GM18951 (cell line): ENCODE data around the gene KIAA1671.

Experiments used
- POLR2A ChIP-seq: IDR thresholded peaks from 4 replicates; pipeline ENCODE4 v1.6.1; 2011; ENCODE audit warnings: mild to moderate bottlenecking; ENCODE audit not compliant: insufficient read length, insufficient read depth; ENCODE audit errors: extremely low read depth
- in situ Hi-C: fragments of 300-500 bp; cut with MboI; formaldehyde crosslinking; loops from one replicate; pipeline ENCODE4 v1.12.0; 2022; ENCODE audit warnings: low sequenced_read_pairs, mixed read lengths, inconsistent platforms; ENCODE audit not compliant: unreplicated experiment

Gene KIAA1671

DNA sequence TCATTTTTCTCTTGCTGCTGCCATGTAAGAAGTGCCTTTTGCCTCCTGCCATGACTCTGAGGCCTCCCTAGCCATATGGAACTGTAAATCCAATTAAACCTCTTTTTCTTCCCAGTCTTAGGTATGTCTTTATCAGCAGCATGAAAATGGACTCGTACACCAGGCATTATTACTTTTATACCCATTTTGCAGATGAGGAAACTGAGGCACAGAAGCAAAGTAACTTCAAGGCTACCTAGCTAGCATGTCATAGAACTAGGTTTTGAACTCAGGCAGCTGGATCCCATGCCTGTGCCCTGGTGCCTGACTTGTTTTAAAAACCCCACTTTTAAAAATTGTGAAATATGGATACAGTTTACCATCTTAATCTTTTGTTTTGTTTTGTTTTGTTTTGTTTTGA lies 25.8 kb downstream of the KIAA1671 start:
- in situ Hi-C loops: no loop called here
- TF ChIP-seq POLR2A: no peak

DNA sequence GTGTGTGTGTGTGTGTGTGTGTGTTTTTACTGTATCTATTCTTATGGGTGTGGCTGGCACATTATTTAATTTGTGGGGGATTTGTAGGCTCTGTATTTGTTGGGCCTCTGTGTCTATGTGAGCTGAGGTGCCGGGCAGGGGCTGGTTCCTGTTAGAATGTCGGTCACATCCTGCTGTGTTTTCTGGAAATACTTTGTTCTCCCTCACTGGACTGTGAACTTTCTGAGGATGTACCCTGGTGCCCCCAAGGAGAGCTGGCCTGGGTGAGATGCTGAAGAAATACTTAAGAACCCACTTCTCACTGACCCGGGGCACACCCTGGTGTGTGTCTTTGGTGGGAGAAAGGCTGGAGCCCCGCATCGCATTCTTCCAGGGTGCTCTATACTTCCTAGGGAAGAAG lies 28.6 kb downstream of the KIAA1671 start:
- TF ChIP-seq POLR2A: no peak
- in situ Hi-C loops: no loop called here

DNA sequence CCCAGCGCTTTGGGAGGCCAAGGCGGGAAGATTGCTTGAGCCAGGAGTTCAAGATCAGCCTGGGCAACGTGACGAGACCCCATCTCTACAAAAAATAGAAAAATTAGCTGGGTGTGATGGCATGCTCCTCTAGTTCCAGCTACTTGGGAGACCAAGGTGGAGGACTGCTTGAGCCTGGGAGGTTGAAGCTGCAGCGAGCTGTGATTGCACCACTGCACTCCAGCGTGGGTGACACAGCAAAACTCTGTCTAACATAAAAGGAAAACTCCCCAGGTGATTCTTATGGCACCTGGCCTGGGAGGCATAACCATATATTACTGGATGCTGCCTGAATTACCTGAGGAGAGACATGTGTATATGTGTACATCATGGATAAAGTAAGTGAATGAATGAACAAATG lies 29.1 kb downstream of the KIAA1671 start:
- no peak for TF ChIP-seq POLR2A
- in situ Hi-C loops: no loop called here

DNA sequence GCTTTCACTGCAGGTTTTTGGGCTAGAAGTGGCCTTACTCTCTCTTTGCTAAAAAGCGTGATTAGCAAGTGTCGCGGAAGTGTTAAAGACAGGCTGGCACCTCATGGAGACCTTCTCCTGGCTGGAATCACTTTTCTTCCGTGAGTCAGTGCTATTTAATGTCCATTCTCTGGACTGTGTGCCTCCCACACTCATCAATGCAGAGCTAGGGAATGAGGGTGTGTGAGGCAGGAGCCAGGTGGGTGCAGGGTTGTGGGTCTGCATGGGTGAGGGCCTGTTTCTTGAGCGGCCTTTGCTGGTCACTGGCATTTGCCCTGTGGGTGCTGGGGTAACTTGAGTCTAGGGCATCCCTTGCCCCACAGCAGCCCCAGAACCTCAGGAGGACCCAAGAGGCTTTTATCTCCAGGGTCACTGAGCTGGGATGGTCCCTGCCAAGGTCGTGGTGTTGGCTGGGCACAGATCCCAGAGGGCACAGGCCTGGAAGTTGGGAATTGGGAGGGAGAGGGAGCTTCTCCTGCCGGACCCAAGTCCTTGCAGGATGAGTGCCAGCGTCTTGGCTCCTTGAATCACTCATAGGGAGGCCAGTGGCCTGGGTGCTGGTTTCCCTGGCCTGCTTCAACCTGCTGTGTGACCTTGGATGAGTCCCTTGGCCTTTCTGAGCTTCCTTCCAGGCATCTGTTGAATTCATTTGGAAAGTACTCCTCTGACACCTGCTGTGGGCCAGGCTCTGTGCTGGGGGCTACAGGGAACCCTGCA lies 30.0 kb downstream of the KIAA1671 start:
- TF ChIP-seq POLR2A: no peak
- in situ Hi-C loops: no loop called here

DNA sequence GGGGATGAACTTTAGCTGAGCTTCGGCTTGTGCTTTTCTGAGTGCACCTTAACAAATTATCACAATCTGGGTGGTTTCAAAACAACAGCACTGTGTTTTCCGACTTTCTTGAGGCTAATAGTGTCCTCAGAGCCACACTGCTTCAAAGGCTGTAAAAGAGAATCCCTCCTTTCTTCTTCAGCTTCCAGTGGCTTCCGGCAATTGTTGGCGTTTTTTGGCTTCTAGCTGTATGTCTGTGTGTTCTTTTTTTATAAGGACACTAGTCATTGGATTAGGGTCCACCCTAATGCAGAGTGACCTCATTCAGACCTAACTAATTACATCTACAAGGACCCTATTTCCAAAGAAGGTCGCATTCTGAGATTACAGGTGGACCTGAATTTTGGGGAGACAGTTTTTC lies 30.6 kb downstream of the KIAA1671 start:
- no peak for TF ChIP-seq POLR2A
- in situ Hi-C loops: no loop called here

DNA sequence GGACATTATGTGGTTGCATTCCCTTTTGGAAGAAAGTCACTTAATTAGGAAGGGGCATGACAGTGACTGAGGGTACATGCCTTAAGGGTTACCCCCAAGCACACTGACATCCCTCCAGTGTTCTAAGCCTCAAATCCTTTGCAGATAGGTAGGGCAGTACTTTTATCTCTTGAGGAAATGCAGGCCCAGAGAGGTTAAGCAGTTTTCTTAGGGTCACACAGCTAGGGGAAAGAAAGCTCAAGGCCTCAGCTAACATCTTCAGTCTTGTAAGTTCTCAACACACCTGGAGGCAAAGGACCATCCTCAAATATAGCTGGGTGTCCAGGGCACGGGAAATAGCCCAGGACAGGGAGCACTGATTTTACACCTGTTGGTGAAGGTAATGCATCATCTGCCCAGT lies 31.6 kb downstream of the KIAA1671 start:
- TF ChIP-seq POLR2A: no peak
- in situ Hi-C loops: no loop called here

DNA sequence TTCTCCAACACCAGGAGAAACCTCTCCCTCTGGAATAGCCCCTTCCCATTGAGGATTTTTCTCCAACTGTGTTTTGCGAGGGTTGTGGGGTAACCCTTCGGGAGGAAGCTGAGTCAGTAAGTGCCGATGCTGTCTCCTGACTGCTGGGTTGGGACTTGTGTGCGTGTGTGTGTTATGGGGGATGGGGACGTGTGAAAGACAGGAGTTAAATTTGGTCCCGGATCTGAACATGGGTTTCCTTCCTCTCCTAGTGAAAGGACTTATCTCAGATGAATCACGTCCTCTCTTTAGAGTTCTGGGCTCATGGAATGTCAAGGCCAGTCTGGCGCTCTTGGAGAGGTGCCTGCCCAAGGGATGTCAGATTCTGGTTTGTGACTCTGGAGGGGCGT lies 33.3 kb downstream of the KIAA1671 start:
- in situ Hi-C loops: no loop called here
- TF ChIP-seq POLR2A: no peak

DNA sequence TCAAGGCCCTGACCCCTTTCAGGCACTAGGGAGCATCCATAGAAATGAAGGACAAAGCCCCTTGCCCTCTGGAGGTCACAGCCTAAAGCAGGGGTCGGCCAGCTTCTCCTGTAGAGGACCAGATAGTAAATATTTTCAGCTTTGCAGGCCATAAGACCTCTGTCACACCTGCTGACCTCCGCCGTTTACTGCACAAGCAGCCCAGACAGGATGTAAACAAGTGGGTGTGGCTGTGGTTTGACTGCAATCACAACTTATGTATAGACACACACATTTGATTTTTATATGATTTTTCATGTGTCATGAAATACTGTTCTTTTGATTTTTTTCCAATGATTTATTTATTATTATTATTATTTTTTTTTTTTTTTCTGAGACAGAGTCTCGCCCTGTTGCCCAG lies 34.3 kb downstream of the KIAA1671 start:
- in situ Hi-C loops: no loop called here

DNA sequence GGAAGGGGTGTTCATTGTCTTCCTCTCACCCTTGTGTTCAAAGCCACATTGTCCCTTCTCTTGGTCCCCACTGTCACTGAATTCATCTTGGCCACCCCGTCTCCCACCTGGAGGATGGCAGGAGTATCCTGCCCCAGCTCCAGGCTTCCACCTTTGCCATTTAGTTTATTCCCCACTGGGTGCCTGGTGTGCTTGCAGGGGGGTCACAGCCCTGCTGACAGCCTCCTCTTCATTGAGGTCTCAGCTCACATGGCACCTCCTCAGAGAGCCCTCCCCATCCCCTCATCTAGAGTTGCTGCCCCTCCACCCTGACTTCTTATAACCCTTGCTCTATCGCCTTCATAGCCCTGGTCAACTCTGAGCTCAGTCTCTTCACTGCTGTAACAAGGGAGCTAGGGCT lies 36.6 kb downstream of the KIAA1671 start:
- no peak for TF ChIP-seq POLR2A
- in situ Hi-C loops: no loop called here

More for the DNA sequence above, 34.3 kb downstream of the KIAA1671 start:
- TF ChIP-seq POLR2A: no peak

DNA sequence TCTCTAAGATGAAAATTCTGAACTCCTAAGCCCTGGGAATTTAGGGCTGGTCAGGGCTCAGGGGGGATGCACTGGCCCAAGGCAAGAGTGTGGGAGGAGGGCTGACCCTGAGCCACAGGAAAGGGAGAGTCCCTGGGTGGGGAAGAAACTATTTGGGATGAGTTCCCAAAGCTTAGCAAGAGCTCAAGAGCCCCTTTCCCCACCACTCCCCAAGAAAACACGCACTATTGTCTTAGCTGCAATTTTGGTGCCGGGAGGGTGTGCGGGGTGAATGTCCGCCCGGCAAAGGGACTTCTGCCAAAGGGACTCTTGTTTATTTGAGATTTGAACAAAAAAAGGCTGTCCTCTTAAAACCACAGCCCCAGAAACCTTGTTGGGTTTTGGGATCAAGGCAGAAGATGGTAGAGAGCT lies 37.0 kb downstream of the KIAA1671 start:
- in situ Hi-C loops: no loop called here
- TF ChIP-seq POLR2A: no peak

DNA sequence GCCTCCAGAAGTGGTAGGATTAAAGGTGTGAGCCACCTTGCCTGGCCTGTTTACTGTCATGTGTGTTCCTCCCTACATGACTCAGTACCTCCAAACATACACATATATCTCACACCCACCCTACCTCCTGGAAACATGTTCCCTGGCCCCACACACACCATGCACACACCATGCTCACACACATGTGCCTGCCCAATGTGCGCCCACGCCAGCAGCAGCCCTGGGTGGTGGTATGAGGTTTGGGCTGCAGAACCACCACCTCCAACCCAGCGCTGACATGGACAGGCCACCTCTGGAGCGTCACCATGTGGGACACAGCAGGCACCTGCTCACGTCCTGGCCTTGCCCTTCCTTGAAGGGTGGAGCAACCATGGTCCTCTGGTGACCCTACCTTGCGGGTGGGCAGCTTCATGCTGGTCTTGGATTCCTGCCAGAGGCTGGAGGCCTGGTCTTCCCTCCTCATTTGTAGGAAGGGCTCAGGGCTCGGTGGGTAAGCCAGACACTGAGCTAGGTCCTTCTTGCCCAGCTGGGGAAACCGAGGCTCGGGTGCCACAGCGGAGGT lies 37.9 kb downstream of the KIAA1671 start:
- in situ Hi-C loops: no loop called here
- TF ChIP-seq POLR2A: no peak

DNA sequence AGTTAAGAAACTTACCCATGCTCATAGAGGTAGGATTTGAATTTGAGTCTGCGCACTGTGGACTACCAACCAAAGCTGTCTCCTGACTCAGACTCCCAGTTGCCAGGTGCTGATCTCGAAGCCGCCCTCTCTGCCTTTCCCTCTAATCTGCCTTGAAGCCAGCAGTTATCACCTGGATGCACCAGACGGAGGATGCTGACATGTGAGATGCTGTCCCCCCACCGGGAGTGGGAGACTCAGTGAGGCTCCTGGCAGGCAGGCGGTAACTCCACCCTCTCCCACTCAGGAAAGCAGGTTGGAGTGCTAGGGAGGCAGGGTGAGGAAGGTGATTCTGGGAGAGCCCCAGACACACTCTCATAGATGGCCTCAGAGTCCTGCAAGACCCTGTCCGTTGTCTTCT lies 40.4 kb downstream of the KIAA1671 start:
- in situ Hi-C loops: no loop called here
- TF ChIP-seq POLR2A: no peak

DNA sequence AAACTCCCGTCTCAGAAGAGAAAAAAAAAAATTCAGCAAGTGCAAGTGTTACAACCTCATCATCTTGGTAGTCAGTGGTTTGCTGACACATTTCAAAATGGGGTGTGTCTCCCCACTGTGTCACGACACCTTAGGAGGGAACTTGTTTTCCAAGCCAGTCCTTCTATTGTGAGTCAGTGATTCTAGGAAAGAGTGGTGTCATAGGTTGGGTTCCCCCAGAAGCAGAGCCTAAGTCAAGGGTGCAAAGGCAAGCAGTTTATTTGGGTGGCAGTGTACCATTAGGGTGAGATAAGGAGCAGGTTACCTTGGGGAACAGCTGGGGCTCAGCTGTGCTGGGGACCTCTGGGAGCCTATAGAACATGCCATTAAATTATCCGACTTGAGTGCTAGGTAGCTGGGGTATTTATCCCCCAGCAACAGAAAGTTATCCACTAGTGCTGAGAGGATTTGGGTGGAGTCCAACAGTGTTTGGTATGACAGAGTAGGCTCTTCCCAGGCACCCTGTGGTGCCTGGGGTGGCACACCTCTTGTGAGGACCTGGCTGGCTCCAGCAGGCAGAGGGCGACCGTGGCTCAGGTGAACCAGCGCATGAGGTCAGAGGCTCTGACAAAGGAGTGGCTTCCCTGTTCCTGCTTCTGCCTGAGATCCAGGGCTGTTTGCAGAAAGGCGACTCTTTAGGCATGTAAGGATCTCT lies 41.7 kb downstream of the KIAA1671 start:
- no peak for TF ChIP-seq POLR2A
- in situ Hi-C loops: no loop called here

DNA sequence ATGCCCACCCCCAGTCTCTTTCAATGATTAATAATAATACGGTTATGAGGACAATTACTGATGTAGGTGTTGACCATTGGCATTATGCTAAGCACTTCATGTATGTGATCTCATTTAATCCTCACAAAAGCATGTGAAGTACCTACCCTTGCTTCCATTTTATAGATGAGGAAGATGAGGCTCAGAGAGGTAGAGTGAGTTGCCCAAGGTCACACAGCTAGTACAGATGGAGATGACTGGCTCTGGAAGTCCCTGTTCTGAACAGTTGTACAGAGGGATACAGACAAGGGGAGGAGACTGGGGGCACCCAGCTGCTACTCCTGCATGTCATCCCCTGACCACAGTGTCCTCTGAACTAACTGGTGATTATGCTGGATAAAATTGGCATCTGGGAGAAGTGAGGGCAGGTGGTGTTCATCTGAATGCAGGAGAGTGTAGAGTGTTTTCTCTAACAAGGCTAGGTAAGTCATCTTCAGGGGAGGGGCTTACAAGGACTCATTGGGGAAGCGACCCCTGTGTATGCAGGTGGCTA lies 43.2 kb downstream of the KIAA1671 start:
- no peak for TF ChIP-seq POLR2A
- in situ Hi-C loops: no loop called here
